ENCODE data around the gene PRKAR1B.
"Not testable (repeated sequence)": the region's sequence is repeated elsewhere in the genome, so short reads cannot be mapped to it uniquely, and the experiment has no call there.

PRKAR1B gene

GRCh38 chr7:569071-569855, 157.8 kb downstream of the PRKAR1B start:
- no peak for DNase-seq

DNA sequence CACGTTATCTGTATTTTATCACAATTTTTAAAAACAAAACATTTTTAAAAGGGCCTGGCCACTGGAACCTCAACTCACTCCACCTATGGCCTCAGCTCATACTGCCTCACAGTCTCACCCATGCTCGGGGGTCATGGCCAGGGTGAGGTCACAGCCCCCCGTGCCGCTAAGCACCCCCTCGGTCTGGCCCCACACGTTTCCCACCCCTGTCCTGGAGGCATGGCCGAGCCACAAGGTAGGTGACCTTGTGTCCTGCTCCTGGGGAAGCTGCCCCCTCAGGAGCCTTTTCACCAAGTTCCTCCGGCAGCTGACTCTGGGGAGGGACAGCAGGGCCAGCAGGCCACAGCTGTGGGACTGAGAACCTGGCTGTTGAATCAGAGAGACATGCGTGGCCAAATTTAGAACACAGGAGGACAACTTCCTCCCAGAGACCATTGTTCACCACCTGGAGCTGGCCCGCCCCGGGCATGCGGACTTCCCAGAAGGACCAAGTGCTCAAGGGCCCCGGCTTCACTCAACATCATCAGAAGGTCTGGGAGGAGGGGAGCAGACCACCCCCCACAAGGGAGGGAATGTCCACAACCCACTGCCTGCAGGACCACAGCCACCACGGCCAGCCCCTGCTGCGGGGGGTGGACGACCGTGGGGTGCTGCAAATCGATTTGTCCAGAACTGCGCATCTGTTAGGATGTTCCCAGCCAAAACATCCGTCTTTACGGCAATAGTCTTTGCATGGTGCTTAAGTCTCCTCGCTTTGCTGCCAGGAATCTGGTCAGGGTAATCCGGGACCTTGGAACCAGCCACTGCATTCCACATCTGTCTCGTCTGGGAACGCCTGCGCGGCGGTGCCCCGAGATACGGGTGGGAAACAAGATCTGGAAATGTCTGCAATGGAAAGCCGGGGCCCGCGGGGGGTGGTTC, 158.8 kb downstream of the PRKAR1B start:
- DNase-seq: no peak

DNA sequence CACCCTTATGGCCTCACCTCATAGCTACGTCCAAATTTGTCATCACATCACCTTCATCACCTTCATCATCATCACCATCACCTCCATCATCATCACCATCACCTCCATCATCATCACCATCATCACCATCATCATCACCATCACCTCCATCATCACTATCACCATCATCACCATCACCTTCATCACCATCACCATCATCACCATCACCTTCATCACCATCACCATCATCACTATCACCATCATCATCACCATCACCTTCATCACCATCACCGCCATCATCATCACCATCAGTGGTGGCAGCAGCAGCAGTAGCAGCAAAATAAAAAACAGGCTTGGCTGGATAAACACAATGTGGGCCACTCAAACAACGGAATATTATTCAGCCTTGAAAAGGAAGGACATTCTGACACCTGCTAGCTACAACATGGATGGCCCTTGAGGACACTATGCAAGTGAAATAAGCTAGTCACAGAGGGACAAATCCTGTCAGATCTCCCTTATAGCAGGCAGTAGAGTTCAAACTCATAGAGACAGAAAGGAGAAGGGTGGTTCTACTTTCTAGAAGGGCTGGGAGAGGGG, 159.7 kb downstream of the PRKAR1B start:
- DNase-seq: no peak

- DNase-seq: no peak
Measured at GRCh38 chr7:566100-566499, 161.0 kb downstream of the PRKAR1B start.

DNA sequence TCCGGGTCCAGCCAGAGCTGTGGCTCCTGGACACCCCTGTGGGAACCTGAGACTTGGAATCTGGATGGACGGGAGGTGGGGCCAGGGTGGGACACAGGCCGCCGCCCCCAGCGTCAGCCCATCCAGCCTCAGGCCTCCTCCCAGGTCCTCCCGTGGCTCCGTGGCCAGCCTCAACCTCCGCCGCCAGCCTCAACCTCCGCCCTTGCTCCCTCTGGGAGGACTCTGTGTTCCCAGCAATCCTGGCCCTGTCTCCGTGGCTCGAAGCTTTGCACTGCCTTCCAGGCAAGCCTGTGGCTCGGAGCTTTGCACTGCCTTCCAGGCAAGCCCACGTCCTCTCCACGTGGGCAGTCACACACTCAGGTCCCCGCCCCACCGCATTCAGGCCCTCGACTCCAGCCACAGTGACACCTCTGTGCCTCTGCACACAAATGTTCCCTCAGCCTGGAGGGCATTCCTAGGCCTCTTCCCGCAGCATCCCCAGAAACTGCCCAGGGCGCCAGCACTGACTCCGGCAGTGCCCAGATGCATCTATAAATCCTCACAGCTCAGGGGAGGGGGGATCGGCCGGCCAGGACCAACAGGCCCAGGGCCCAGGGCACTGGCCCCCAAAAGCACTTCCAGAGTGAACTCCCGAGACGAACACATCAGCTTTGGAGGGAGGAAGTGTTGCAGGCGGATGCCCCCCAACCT, 162.8 kb downstream of the PRKAR1B start:
- no peak for DNase-seq

DNA sequence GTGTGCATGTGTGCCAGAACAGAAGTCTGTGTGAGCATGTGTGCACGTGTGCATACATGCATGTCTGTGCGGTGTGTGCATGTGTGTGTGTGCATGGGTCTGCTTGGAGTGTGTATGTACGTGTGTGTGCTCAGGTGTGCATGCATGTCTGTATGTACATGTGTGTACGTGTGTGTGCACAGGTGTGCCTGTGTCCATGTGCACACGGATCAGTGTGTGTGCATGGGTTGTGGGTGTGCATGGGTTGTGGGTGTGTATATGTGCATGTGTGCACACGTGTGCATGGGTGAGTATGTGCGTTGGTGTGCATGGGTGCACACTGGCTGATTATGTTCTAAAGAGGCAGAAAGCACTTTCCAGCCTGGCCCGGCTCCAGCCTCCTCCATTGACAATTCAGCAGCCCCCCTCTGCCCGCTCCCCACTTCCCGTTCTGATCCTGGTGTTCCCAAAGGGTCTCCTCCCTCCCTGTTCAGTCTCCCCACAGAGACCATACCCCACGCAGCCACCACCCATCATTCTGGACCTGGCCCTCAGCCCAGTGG, 163.4 kb downstream of the PRKAR1B start:
- no peak for DNase-seq

GRCh38 chr7:562789-563628, 164.1 kb downstream of the PRKAR1B start:
- DNase-seq: no peak

- no peak for DNase-seq
Measured at GRCh38 chr7:562374-562675, 164.8 kb downstream of the PRKAR1B start.

GRCh38 chr7:561631-562373, 165.3 kb downstream of the PRKAR1B start:
- no peak for DNase-seq

- DNase-seq: no peak
Measured at GRCh38 chr7:560966-561630, 166.0 kb downstream of the PRKAR1B start.

DNA sequence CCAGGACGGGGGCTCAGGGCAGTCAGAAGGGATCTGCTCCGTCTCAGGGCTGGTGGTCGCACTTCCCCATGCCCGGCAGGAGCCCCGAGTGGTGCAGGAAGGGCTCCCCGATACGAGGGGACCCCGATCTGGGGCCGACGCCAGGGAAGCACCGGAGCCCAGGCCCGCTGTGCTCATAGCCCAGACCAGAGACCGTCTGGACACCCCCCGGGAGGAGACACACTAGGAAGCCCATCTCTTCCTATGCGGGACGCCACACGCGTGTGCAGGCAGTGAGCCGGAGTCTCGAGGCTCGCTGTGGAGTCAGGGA, 167.7 kb downstream of the PRKAR1B start:
- DNase-seq: no peak

GRCh38 chr7:557558-557881, 169.6 kb downstream of the PRKAR1B start:
- DNase-seq: no peak

GRCh38 chr7:556837-557557, 170.1 kb downstream of the PRKAR1B start:
- DNase-seq: no peak

DNA sequence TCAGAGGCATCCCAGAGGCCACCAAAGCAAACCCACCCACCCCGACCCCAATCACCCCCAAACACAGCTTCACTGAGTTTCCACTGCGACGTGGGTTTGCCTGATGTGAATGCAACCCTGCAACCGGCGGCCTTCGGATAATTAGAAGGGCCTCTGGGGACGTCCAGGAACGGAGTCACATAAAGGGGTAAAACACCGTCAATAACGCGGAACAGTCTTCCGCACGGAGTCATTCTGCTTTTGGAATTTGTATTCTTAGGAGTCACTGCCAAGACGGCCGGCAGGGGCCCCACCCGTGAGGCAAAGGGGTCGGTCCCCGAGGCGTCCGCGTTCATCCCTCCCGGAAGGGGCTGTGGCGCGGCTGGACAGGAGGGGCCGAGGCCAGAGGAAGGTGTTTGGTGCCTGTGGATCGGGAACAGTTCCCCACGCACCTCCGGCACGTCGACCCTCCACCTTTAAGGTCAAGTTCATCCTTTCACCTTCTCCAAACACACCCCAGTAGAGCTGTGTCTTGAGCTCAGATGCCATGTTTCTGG, 170.7 kb downstream of the PRKAR1B start:
- DNase-seq: no peak

DNA sequence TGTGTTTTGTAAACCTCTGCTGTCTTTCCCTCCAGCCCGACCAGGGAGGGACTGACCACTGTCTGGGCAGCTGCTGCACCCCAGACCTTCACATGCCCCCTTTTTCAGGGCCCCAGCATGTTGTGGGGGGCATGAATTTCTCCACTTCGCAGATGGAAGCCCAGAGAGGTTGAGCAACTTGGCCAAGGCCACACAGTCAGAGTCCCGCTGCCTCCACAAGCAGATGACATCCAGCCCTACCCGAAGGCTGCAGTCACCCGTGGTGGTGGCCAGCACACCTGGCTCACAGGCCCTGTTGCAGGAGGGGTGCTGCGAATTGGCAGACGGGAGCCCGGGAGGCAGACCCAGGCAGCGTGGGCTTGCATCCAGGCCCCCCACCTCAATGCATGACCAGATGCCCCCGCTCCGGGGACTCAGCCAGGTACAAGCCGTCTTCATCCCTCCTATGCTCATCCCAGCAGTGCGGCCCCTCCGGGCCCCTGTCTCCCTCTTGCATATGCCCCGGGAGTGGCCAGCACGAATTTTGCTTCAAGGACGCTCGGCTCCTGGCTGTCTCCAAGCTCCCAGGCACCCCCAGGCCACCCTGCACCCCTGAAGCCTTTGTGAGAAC, 171.4 kb downstream of the PRKAR1B start:
- no peak for DNase-seq

DNA sequence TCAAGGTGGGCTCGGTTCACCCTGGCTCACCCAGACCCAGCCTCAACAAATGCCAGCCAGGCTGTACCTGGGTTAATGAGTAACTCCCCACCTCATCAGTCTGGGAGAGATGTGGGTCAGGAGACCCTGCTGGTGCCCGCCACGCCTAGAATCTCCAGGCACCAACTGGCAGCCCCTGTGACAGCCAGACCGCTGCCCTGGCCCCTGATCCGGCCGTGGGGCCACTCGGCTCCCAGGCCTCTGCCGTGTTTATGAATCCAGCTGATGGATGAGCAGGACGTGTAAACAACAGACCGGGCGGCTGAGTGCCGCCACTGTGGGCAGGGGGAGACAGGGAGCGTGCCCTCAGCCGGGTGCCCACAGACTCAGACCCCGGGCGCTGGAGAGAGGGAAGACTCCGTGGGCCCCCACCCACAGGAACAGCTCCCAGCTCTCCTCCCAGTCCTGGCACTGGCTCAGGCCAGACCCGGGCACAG, 173.4 kb downstream of the PRKAR1B start:
- DNase-seq: no peak

DNA sequence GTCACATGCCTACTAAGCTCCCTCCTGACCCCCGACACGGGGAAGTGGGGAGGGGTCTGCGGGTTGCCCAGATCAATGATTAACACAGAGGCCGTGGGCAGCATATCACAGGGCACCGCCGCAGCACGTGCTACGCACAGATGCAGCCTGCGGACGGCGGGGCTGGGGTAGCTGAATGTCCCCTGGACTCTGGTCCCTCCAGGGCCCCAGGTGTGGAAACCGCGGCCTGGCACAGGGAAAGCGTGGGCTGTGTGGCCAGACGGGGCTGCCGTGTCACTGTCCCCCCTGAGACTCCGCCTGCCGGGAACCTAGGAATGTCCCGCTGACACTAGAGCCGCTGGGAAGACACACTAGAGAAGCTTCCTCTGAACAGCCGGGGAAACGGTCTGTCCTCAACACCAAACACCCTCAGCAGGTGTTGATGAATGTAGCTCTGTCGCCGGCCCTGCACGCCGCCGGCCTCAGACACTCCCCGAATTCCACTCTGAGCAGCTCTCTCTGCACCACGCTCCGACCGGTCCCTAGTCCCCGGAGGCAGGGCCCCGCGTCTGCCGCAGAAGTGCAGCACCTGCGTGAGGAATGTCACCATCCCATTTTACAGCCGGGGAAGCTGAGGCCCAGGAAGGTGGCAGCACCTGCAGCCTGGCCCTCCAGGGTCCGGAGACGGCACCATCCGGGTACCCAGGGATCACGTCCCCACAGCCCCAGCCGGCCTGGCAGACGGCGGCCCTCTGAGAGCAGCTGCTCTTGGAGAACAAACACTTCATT, 174.0 kb downstream of the PRKAR1B start:
- no peak for DNase-seq

GRCh38 chr7:552151-552867, 174.8 kb downstream of the PRKAR1B start:
- not testable (repeated sequence) for DNase-seq
